Glutamatergic neuron (in vitro differentiated cells): ENCODE data around the gene PITHD1. TPM values are rescaled to one million over a fixed set of nuclear protein-coding genes. Genes with fewer than 3 reads are reported as not detected.

ENCODE experiments used
- total RNA-seq: library from RNA; stranded (reverse); fragmentation: NEBNext Ultra II Directional; extraction: Animal tissue kit (Norgen Biotek cat#: 25700); gene quantifications from one replicate; pipeline ENCODE4 v1.2.1, GENCODE V29; 2021; ENCODE audit not compliant: unreplicated experiment

PITHD1 gene
- total RNA-seq, 1 donor from 2014 or later = 35.0 TPM

Other genes with a start within 250 kb of the PITHD1 start
- gene E2F2, start 247.2 kb upstream of the PITHD1 start, total RNA-seq = 5.4 TPM
- 10.9 TPM for gene ID3, start 218.9 kb upstream of the PITHD1 start, total RNA-seq
- 657 TPM for gene RPL11, start 86.6 kb upstream of the PITHD1 start, total RNA-seq
- 40.6 TPM for gene ELOA, start 34.9 kb upstream of the PITHD1 start, total RNA-seq
- 191 TPM for gene LYPLA2, start 12.7 kb downstream of the PITHD1 start, total RNA-seq
- gene GALE, start 22.3 kb downstream of the PITHD1 start, total RNA-seq = 32.6 TPM
- 19.4 TPM for gene HMGCL, start 47.0 kb downstream of the PITHD1 start, total RNA-seq
- 8.8 TPM for gene FUCA1, start 89.9 kb downstream of the PITHD1 start, total RNA-seq
- gene CNR2, start 134.9 kb downstream of the PITHD1 start, total RNA-seq = not detected
- 106 TPM for gene PNRC2, start 181.4 kb downstream of the PITHD1 start, total RNA-seq
- 158 TPM for gene SRSF10, start 201.9 kb downstream of the PITHD1 start, total RNA-seq